Measurements from ENCODE around the gene DNAAF1.

The DNAAF1 gene

GRCh38 chr16:84107921-84108320 is 37.2 kb upstream of the DNAAF1 start:
- H3K18ac ChIP-seq (ENCODE audit: low read depth in 1 of 2, low read length in 2 of 2), result no peak overlapping the region

GRCh38 chr16:84109598-84110335 is 35.3 kb upstream of the DNAAF1 start:
- no peak overlapping the region for H3K9ac ChIP-seq (ENCODE audit: low read length)
- no peak overlapping the region for H4K8ac ChIP-seq (ENCODE audit: low read length)
- no peak for DNase-seq
- H2BK120ac ChIP-seq (ENCODE audit: low read depth, low read length), result no peak overlapping the region
- H2AK5ac ChIP-seq (ENCODE audit: low read length, severe bottlenecking), result no peak overlapping the region
- H3K14ac ChIP-seq (ENCODE audit: low read length in 2 of 2), result no peak overlapping the region
- H3K4ac ChIP-seq (ENCODE audit: low read depth in 1 of 2, low read length in 2 of 2), result no peak overlapping the region
- no peak overlapping the region for H2AFZ ChIP-seq (ENCODE audit: low read depth, low read length)
- H3K27ac ChIP-seq (ENCODE audit: low read length, poor library complexity, severe bottlenecking), result no peak overlapping the region
- H3K4me1 ChIP-seq (ENCODE audit: control insufficient read depth, insufficient read depth, low read depth, low read length), result peaks cover 4% of the 10 kb centered on the region
- H3K4me2 ChIP-seq (ENCODE audit: low read length, poor library complexity, severe bottlenecking), result no peak overlapping the region
- no peak overlapping the region for H3K23ac ChIP-seq (ENCODE audit: low read length in 2 of 2)
- no peak overlapping the region for H4K91ac ChIP-seq (ENCODE audit: low read length)
- no peak overlapping the region for H2BK12ac ChIP-seq (ENCODE audit: low read length in 2 of 2)
- H3K4me3 ChIP-seq (ENCODE audit: insufficient read depth in 1 of 2, low read depth in 1 of 2, low read length in 2 of 2), result no peak overlapping the region
- no peak overlapping the region for H2BK15ac ChIP-seq (ENCODE audit: low read depth, poor library complexity, severe bottlenecking)
- H3K36me3 ChIP-seq (ENCODE audit: control insufficient read depth in 1 of 2, insufficient read depth in 2 of 2, low read depth in 1 of 2, low read length in 2 of 2), result peaks cover 18 to 23% of the 10 kb centered on the region in 2 experiments
- H3K9me3 ChIP-seq (ENCODE audit: control insufficient read depth, low read length), result no peaks in the 10 kb centered on the region
- peaks cover 21% of the 10 kb centered on the region for H3K79me1 ChIP-seq (replicated peaks; ENCODE audit: low read length, poor library complexity, severe bottlenecking)
- WGBS, result 93% methylated on average over 4 of the region's 6 CpGs
- no peak overlapping the region for H2BK5ac ChIP-seq (ENCODE audit: low read depth, low read length, poor library complexity, severe bottlenecking)
- H3K27me3 ChIP-seq (ENCODE audit: control insufficient read depth in 1 of 2, insufficient read depth in 1 of 2, low read length in 2 of 2), result no peaks in the 10 kb centered on the region
- H3K18ac ChIP-seq (ENCODE audit: low read depth in 1 of 2, low read length in 2 of 2), result no peak overlapping the region

More at GRCh38 chr16:84107921-84108320, 37.2 kb upstream of the DNAAF1 start:
- Histone ChIP-seq H2AFZ (ENCODE audit: low read depth, low read length) (no peak overlapping the region), H2BK5ac (ENCODE audit: low read depth, low read length, poor library complexity, severe bottlenecking) (no peak overlapping the region), H3K4me2 (ENCODE audit: low read length, poor library complexity, severe bottlenecking) (no peak overlapping the region), H3K4me1 (ENCODE audit: control insufficient read depth, insufficient read depth, low read depth, low read length) (peaks cover 4% of the 10 kb centered on the region), H3K9ac (ENCODE audit: low read length) (no peak overlapping the region), H3K79me1 (replicated peaks; ENCODE audit: low read length, poor library complexity, severe bottlenecking) (peaks cover 26% of the 10 kb centered on the region), H2BK15ac (ENCODE audit: low read depth, poor library complexity, severe bottlenecking) (no peak overlapping the region), H2BK12ac (ENCODE audit: low read length in 2 of 2) (no peak overlapping the region), H3K27ac (ENCODE audit: low read length, poor library complexity, severe bottlenecking) (no peak overlapping the region), H3K14ac (ENCODE audit: low read length in 2 of 2) (no peak overlapping the region), H4K8ac (ENCODE audit: low read length) (no peak overlapping the region), H3K27me3 (ENCODE audit: control insufficient read depth in 1 of 2, insufficient read depth in 1 of 2, low read length in 2 of 2) (no peaks in the 10 kb centered on the region), H3K4me3 (ENCODE audit: insufficient read depth in 1 of 2, low read depth in 1 of 2, low read length in 2 of 2) (no peak overlapping the region), H4K91ac (ENCODE audit: low read length) (no peak overlapping the region), H3K4ac (ENCODE audit: low read depth in 1 of 2, low read length in 2 of 2) (no peak overlapping the region), H3K9me3 (ENCODE audit: control insufficient read depth, low read length) (no peaks in the 10 kb centered on the region), H2AK5ac (ENCODE audit: low read length, severe bottlenecking) (no peak overlapping the region), H3K36me3 (ENCODE audit: control insufficient read depth in 1 of 2, insufficient read depth in 2 of 2, low read depth in 1 of 2, low read length in 2 of 2) (peaks cover 18 to 23% of the 10 kb centered on the region in 2 experiments), H2BK120ac (ENCODE audit: low read depth, low read length) (no peak overlapping the region), H3K23ac (ENCODE audit: low read length in 2 of 2) (no peak overlapping the region)
- no peak for DNase-seq
- WGBS, result 89% methylated on average over 2 of the region's 2 CpGs

- no peak overlapping the region for H2BK15ac ChIP-seq (ENCODE audit: low read depth, poor library complexity, severe bottlenecking)
- no peak overlapping the region for H3K27ac ChIP-seq (ENCODE audit: low read length, poor library complexity, severe bottlenecking)
- no peak overlapping the region for H4K91ac ChIP-seq (ENCODE audit: low read length)
- no peak overlapping the region for H3K9ac ChIP-seq (ENCODE audit: low read length)
- no peak for DNase-seq
- no peak overlapping the region for H4K8ac ChIP-seq (ENCODE audit: low read length)
- H3K14ac ChIP-seq (ENCODE audit: low read length in 2 of 2), result no peak overlapping the region
- H2AFZ ChIP-seq (ENCODE audit: low read depth, low read length), result no peak overlapping the region
- H3K18ac ChIP-seq (ENCODE audit: low read depth in 1 of 2, low read length in 2 of 2), result no peak overlapping the region
- no peak overlapping the region for H2BK5ac ChIP-seq (ENCODE audit: low read depth, low read length, poor library complexity, severe bottlenecking)
- peaks cover 17% of the 10 kb centered on the region for H3K79me1 ChIP-seq (replicated peaks; ENCODE audit: low read length, poor library complexity, severe bottlenecking)
- peaks cover 15 to 23% of the 10 kb centered on the region in 2 experiments for H3K36me3 ChIP-seq (ENCODE audit: control insufficient read depth in 1 of 2, insufficient read depth in 2 of 2, low read depth in 1 of 2, low read length in 2 of 2)
- H3K27me3 ChIP-seq (ENCODE audit: control insufficient read depth in 1 of 2, insufficient read depth in 1 of 2, low read length in 2 of 2), result no peaks in the 10 kb centered on the region
- no peak overlapping the region for H3K23ac ChIP-seq (ENCODE audit: low read length in 2 of 2)
- peaks cover 4% of the 10 kb centered on the region for H3K4me1 ChIP-seq (ENCODE audit: control insufficient read depth, insufficient read depth, low read depth, low read length)
- no peak overlapping the region for H3K4me3 ChIP-seq (ENCODE audit: insufficient read depth in 1 of 2, low read depth in 1 of 2, low read length in 2 of 2)
- no peak overlapping the region for H2AK5ac ChIP-seq (ENCODE audit: low read length, severe bottlenecking)
- no peaks in the 10 kb centered on the region for H3K9me3 ChIP-seq (ENCODE audit: control insufficient read depth, low read length)
- WGBS, result 99% methylated on average over 3 of the region's 3 CpGs
- no peak overlapping the region for H2BK12ac ChIP-seq (ENCODE audit: low read length in 2 of 2)
- H3K4ac ChIP-seq (ENCODE audit: low read depth in 1 of 2, low read length in 2 of 2), result no peak overlapping the region
- no peak overlapping the region for H3K4me2 ChIP-seq (ENCODE audit: low read length, poor library complexity, severe bottlenecking)
- no peak overlapping the region for H2BK120ac ChIP-seq (ENCODE audit: low read depth, low read length)
Observed at GRCh38 chr16:84110527-84110926, 34.6 kb upstream of the DNAAF1 start.

GRCh38 chr16:84111525-84111924 is 33.6 kb upstream of the DNAAF1 start:
- no peak overlapping the region for H3K14ac ChIP-seq (ENCODE audit: low read length in 2 of 2)
- no peak for DNase-seq
- peaks cover 3% of the 10 kb centered on the region for H3K4me1 ChIP-seq (ENCODE audit: control insufficient read depth, insufficient read depth, low read depth, low read length)
- H2BK12ac ChIP-seq (ENCODE audit: low read length in 2 of 2), result no peak overlapping the region
- H3K4ac ChIP-seq (ENCODE audit: low read depth in 1 of 2, low read length in 2 of 2), result no peak overlapping the region
- no peak overlapping the region for H3K27ac ChIP-seq (ENCODE audit: low read length, poor library complexity, severe bottlenecking)
- H3K9me3 ChIP-seq (ENCODE audit: control insufficient read depth, low read length), result no peaks in the 10 kb centered on the region
- no peak overlapping the region for H3K4me3 ChIP-seq (ENCODE audit: insufficient read depth in 1 of 2, low read depth in 1 of 2, low read length in 2 of 2)
- H3K36me3 ChIP-seq (ENCODE audit: control insufficient read depth in 1 of 2, insufficient read depth in 2 of 2, low read depth in 1 of 2, low read length in 2 of 2), result peaks cover 10 to 20% of the 10 kb centered on the region in 2 experiments
- peaks cover 15% of the 10 kb centered on the region for H3K79me1 ChIP-seq (replicated peaks; ENCODE audit: low read length, poor library complexity, severe bottlenecking)
- no peaks in the 10 kb centered on the region for H3K27me3 ChIP-seq (ENCODE audit: control insufficient read depth in 1 of 2, insufficient read depth in 1 of 2, low read length in 2 of 2)
- no peak overlapping the region for H3K4me2 ChIP-seq (ENCODE audit: low read length, poor library complexity, severe bottlenecking)
- H2BK15ac ChIP-seq (ENCODE audit: low read depth, poor library complexity, severe bottlenecking), result no peak overlapping the region
- H3K23ac ChIP-seq (ENCODE audit: low read length in 2 of 2), result no peak overlapping the region
- WGBS, result over 99% methylated on average over 3 of the region's 3 CpGs
- no peak overlapping the region for H3K18ac ChIP-seq (ENCODE audit: low read depth in 1 of 2, low read length in 2 of 2)
- no peak overlapping the region for H3K9ac ChIP-seq (ENCODE audit: low read length)
- H4K8ac ChIP-seq (ENCODE audit: low read length), result no peak overlapping the region
- H2AFZ ChIP-seq (ENCODE audit: low read depth, low read length), result no peak overlapping the region
- H2BK5ac ChIP-seq (ENCODE audit: low read depth, low read length, poor library complexity, severe bottlenecking), result no peak overlapping the region
- no peak overlapping the region for H2BK120ac ChIP-seq (ENCODE audit: low read depth, low read length)
- H2AK5ac ChIP-seq (ENCODE audit: low read length, severe bottlenecking), result no peak overlapping the region
- no peak overlapping the region for H4K91ac ChIP-seq (ENCODE audit: low read length)

Measured in mesenchymal stem cell (in vitro differentiated cells and primary cell).